ENCODE results near the gene NOTCH1.
"Not testable (repeated sequence)": the region's sequence is repeated elsewhere in the genome, so short reads cannot be mapped to it uniquely, and the experiment has no call there.

NOTCH1 gene

GRCh38 chr9:136582977-136583735 is 37.3 kb upstream of the NOTCH1 start:
- TF ChIP-seq CTCF (conservative IDR thresholded peaks at IDR 0.05) (no peak), ZFX (IDR thresholded peaks at IDR 0.05) (no peak)
- no peak overlapping the region for H3K27ac ChIP-seq

- no peak for TF ChIP-seq ZFX (IDR thresholded peaks at IDR 0.05)
- no peak for TF ChIP-seq CTCF (conservative IDR thresholded peaks at IDR 0.05)
- H3K27ac ChIP-seq: no peak overlapping the region
Observed at GRCh38 chr9:136581614-136582447, 36.0 kb upstream of the NOTCH1 start.

DNA sequence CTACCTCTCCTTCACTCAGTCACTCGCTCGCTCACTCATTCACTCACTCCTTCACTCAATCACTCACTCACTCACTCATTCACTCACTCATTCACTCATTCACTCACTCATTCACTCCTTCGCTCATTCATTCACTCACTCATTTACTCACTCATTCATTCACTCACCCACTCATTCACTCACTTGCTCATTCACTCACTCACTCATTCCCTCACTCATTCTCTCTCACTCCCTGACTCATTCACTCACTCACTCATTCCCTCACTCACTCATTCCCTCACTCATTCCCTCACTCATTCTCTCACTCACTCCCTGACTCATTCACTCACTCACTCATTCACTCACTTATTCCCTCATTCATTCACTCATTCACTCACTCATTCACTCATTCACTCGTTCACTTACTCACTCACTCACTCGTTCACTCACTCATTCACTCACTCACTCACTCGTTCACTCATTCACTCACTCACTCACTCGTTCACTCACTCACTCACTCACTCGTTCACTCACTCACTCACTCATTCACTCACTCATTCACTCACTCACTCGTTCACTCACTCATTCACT is 33.9 kb upstream of the NOTCH1 start:
- not testable (repeated sequence) for H3K27ac ChIP-seq

DNA sequence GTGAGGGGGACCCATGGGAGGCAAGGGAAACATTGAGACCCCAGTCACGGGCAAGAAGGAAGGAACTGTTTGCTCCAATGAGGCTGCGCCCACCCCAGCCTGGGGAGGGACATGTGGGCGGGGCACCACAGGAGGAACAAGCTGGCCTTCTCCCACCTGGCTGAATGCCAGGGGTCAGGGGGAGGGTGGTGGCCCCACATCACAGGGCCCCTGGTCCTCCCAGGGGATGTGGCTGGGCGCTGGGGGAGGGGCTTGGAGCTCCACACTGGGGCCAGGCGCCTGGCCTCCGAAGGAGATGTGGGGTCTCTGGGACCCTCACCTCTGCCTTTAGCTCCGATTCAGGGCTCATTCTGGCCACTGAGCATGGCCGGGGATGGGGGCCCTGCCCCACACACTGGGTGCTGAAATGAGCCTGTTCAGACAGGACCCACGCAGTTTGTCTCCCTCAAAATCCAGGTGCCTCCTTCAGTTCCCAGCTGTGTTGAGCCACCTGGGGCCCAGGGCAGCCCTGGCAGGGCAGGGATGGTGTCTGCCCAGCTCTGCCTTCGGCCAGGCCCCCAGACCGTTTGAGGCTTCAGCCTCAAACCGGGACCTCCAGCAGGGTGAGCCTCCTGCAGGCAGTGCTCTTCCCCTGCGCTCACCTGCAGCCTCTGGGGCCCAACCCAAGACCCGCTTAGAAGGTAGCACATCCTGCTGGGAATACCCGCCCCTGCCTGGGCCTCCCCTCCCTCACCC is 33.2 kb upstream of the NOTCH1 start:
- TF ChIP-seq ZFX (IDR thresholded peaks at IDR 0.05): no peak
- TF ChIP-seq CTCF (conservative IDR thresholded peaks at IDR 0.05): no peak
- H3K27ac ChIP-seq: no peak overlapping the region

- no peak for TF ChIP-seq CTCF (conservative IDR thresholded peaks at IDR 0.05)
- no peak for TF ChIP-seq ZFX (IDR thresholded peaks at IDR 0.05)
- H3K27ac ChIP-seq: no peak overlapping the region
Observed at GRCh38 chr9:136578626-136578914, 32.7 kb upstream of the NOTCH1 start.

- H3K27ac ChIP-seq: no peak overlapping the region
- TF ChIP-seq CTCF (conservative IDR thresholded peaks at IDR 0.05) (no peak), ZFX (IDR thresholded peaks at IDR 0.05) (no peak)
Observed at GRCh38 chr9:136577941-136578625, 32.2 kb upstream of the NOTCH1 start.

GRCh38 chr9:136576269-136576626 is 30.4 kb upstream of the NOTCH1 start:
- TF ChIP-seq CTCF (conservative IDR thresholded peaks at IDR 0.05) (no peak), ZFX (IDR thresholded peaks at IDR 0.05) (no peak)
- H3K27ac ChIP-seq: no peak overlapping the region; the same call in 1 of the 2 replicates

Measured in C4-2B (cell line).